Breast epithelium (tissue), 4 donors: ENCODE data around the gene BACE2. TPM values are rescaled to one million over a fixed set of nuclear protein-coding genes. Genes with fewer than 3 reads are reported as not detected.

Experiments used
- DNase-seq, 2 donors: peaks; one replicate each; pipeline ENCODE4 v3.0.0-alpha.2; 2019; ENCODE audit warnings: low spot score in 2 of 2
- H3K27ac ChIP-seq, 2 donors: fragments of 200-600 bp; sonication (generic) in 1 of 2; one replicate each; pipeline ENCODE4 v1.5.1; 2016 to 2019; ENCODE audit warnings: mild to moderate bottlenecking in 1 of 2
- H3K27me3 ChIP-seq, 2 donors: fragments of 200-600 bp; sonication (generic) in 1 of 2; one replicate each; pipeline versions ENCODE4 v1.5.1 to v1.6.0; 2017 to 2019; ENCODE audit warnings: control low read depth in 1 of 2, mild to moderate bottlenecking in 1 of 2
- H3K36me3 ChIP-seq: fragments of 200-600 bp; one replicate; pipeline ENCODE4 v1.5.1; 2019
- H3K4me1 ChIP-seq, 2 donors: fragments of 200-600 bp; sonication (generic); one replicate each; pipeline ENCODE4 v1.5.1; 2016 to 2019; ENCODE audit warnings: control low read depth in 1 of 2
- H3K4me3 ChIP-seq, 3 donors: fragments of 200-600 bp; sonication (generic); 1 replicate in 2 of 3; 2 replicates in 1 of 3; pipeline ENCODE4 v1.5.1; 2016 to 2019; ENCODE audit warnings: mild to moderate bottlenecking in 3 of 3, moderate library complexity in 2 of 3
- H3K9me3 ChIP-seq, 2 donors: fragments of 200-600 bp; sonication (generic) in 1 of 2; one replicate each; pipeline ENCODE4 v1.5.1; 2016 to 2019; ENCODE audit warnings: control low read depth in 1 of 2
- POLR2A ChIP-seq: fragments of 450-650 bp; IDR thresholded peaks from one replicate; pipeline ENCODE4 v1.6.1; 2016; ENCODE audit warnings: antibody characterized with exemption, mild to moderate bottlenecking, moderate library complexity
- POLR2AphosphoS5 ChIP-seq, 3 donors: sonication (generic); formaldehyde crosslinking; IDR thresholded peaks; one replicate each; pipeline ENCODE4 v1.6.1; 2017; ENCODE audit warnings: antibody characterized with exemption in 3 of 3
- intact Hi-C: fragments of 100-400 bp; cut with DNase I; formaldehyde crosslinking; loops from one replicate; pipeline ENCODE4 v1.15.1; 2023; ENCODE audit warnings: low total_unique reads
- total RNA-seq, 3 donors: library from RNA; depleted of rRNA; stranded (reverse); fragments of >200 nt; gene quantifications; one replicate each; pipeline ENCODE4 v1.1.0, GENCODE V29; 2016
- TF ChIP-seq, protein P1 (sequence below), 3 donors: fragments of 450-650 bp; IDR thresholded peaks; one replicate each; pipeline ENCODE4 v1.5.1; 2016 to 2017; ENCODE audit warnings: antibody characterized with exemption in 3 of 3, mild to moderate bottlenecking in 3 of 3, moderate library complexity in 3 of 3

Gene BACE2
- total RNA-seq, 3 donors from 2014 or later = 26.9 to 94.4 (median 67.5) TPM

DNA sequence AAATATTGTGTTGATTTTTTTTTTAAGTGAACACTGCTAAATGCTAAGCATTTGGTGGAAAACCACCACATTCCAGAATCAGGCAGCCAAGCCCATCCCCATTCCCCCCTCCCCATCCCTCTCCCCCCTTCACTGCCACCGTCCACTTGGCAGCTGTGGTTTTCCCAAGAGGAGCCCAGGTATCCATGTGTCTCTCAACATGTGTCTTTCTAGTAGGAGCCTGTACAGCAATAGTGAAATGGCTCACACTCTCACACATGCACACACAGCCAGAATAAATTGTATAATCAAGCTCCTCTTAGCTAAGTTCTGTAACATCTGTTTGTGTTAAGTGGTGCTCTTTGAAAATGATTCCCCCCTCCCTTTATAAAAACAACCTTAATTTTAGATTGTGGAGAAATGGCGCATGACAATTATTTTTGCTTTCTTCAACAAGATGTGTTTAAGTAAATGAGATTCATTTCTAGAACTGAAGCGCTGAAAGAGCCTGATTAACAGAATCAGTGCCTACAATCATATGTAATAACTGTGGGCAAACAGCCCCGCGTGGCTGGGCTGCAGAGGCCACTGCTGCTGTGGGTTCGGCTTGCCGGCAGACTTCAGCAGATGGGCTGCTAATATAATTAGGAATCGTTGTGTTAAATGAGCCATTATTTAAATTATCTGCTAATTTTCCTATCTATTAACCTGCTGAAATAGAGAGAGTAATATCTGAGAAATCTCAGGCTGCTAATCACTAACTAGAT is 43.3 kb downstream of the BACE2 start:
- Histone ChIP-seq H3K27ac (no peak overlapping the region), H3K36me3 (no peaks in the 10 kb centered on the region), H3K4me3 (no peak overlapping the region), H3K4me1 (peaks cover 0 to 2% of the 10 kb centered on the region in 2 donors), H3K27me3 (no peaks in the 10 kb centered on the region), H3K9me3 (no peaks in the 10 kb centered on the region)
- intact Hi-C loops = no loop called here
- DNase-seq = no peak
- TF ChIP-seq POLR2AphosphoS5 (IDR thresholded peaks at IDR 0.05) (no peak), POLR2A (no peak)
- TF ChIP-seq, protein P1, sequence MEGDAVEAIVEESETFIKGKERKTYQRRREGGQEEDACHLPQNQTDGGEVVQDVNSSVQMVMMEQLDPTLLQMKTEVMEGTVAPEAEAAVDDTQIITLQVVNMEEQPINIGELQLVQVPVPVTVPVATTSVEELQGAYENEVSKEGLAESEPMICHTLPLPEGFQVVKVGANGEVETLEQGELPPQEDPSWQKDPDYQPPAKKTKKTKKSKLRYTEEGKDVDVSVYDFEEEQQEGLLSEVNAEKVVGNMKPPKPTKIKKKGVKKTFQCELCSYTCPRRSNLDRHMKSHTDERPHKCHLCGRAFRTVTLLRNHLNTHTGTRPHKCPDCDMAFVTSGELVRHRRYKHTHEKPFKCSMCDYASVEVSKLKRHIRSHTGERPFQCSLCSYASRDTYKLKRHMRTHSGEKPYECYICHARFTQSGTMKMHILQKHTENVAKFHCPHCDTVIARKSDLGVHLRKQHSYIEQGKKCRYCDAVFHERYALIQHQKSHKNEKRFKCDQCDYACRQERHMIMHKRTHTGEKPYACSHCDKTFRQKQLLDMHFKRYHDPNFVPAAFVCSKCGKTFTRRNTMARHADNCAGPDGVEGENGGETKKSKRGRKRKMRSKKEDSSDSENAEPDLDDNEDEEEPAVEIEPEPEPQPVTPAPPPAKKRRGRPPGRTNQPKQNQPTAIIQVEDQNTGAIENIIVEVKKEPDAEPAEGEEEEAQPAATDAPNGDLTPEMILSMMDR (IDR thresholded peaks at IDR 0.05) = no peak

DNA sequence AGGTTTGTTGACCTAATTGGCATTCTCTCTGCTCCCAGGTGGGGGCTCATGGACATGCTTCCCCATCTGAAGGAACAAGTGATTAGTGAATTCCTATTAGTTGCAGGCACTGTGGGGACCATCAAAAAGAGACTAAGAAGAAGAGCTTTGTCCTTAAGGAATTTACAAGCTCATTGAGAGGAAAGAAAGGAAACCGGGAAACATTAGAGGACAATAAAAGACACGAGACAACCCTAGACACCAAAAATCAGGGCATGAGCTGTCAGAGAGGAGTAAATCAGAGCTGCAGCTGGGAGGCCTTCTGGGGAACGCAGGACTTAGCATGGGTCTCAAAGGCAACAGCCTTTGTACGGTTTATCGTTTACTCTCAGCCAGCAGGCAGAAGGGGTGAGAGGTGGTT is 45.1 kb downstream of the BACE2 start:
- Histone ChIP-seq H3K36me3 (no peaks in the 10 kb centered on the region), H3K4me3 (no peak overlapping the region), H3K4me1 (peaks cover 0 to under 1% of the 10 kb centered on the region in 2 donors), H3K9me3 (no peaks in the 10 kb centered on the region), H3K27me3 (no peaks in the 10 kb centered on the region), H3K27ac (no peak overlapping the region)
- intact Hi-C loops = no loop called here
- TF ChIP-seq POLR2A (no peak), POLR2AphosphoS5 (IDR thresholded peaks at IDR 0.05) (no peak)
- no peak for DNase-seq

DNA sequence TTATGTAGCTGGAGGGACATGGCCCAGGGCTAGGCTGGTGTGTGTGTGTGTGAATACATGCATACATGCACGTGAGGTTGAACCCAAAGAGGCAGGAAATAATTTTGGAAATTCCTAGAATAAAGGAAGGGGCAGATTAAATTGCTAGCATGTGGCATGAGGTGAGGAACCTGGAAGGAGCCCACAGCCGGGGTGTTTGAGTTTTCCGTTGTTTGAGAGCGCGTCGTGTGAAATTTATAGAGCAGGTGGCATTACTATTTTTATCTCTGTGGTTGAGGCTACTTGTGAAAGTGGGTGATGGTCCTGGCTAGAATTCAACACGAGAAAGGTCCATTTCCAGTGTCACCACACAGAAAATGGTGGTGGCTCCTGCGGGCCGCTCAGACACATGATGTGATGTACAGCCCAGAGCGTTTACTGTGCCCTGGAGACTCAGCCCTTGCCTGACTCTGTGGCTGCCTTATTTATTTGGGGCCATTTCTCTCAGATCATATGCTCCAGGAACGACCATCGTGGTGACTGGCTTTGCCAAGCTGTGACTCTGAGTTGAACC is 48.0 kb downstream of the BACE2 start:
- H3K9me3 ChIP-seq = no peaks in the 10 kb centered on the region
- no peaks in the 10 kb centered on the region for H3K4me1 ChIP-seq
- no peak for DNase-seq
- H3K27me3 ChIP-seq = no peaks in the 10 kb centered on the region
- TF ChIP-seq POLR2A (no peak), POLR2AphosphoS5 (IDR thresholded peaks at IDR 0.05) (no peak)
- TF ChIP-seq, protein P1 (IDR thresholded peaks at IDR 0.05) = no peak
- intact Hi-C loops = no loop called here
- H3K27ac ChIP-seq = no peak overlapping the region
- no peak overlapping the region for H3K4me3 ChIP-seq
- H3K36me3 ChIP-seq = no peaks in the 10 kb centered on the region

DNA sequence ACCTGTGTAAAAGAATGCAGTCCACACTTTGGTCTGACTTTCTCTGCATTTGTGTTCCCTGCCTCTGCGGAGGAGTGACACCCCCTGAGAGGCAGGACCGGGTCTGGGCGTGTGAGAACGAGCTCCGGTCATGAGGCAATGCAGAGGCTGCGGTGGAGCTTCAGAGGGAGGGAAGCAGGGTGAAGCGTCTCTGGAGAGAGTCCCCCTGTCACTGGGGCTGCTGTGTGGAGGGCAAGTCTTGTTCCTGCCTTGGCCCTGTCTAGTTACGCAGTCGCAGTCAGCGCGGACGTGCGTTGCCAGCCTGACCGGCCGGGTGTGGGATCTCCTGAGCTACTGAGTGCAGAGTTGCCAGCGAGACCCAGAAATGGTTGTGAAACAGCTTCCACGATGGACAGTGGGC is 48.5 kb downstream of the BACE2 start:
- no peaks in the 10 kb centered on the region for H3K4me1 ChIP-seq
- no peak overlapping the region for H3K27ac ChIP-seq
- TF ChIP-seq POLR2A (no peak), POLR2AphosphoS5 (IDR thresholded peaks at IDR 0.05) (no peak)
- TF ChIP-seq, protein P1 (IDR thresholded peaks at IDR 0.05) = no peak
- no peaks in the 10 kb centered on the region for H3K27me3 ChIP-seq
- no peaks in the 10 kb centered on the region for H3K36me3 ChIP-seq
- no peaks in the 10 kb centered on the region for H3K9me3 ChIP-seq
- DNase-seq = no peak
- H3K4me3 ChIP-seq = no peak overlapping the region
- intact Hi-C loops = no loop called here

DNA sequence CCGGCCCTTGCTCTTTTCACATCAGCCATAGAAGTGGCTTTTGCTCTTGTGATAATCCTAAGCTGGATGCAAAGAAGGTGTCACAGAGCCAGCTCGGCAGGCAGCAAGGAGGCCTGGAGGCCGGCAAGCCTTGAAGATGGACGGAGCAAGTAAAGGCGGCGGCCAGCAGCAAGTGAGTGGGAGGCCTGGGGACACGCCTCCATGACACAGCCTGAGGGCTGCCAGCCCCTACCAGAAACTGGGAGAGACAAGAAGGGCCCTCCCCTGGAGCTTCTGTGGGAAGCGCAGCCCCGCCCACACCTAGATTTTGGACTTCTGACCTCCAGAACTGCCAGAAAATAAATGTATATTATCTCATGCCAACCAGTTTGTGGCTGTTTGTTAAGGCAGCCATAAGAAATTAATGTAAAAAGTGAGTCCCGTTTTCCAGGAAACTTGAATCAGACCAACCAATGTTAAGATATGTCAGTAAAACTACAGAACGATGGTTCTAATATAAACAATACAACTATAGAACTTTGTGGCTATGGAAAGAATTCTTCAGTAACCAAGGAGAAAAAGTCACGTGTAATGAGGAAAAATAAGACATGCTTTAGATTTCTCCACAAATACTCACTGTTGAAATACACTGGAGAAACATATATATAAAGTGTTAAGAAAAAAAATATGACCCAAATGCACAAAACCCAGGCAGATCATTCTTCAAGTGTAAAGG is 49.9 kb downstream of the BACE2 start:
- Histone ChIP-seq H3K27me3 (no peaks in the 10 kb centered on the region), H3K4me3 (no peak overlapping the region), H3K27ac (peak overlapping the region in 1 of 2 donors; percentile 28), H3K4me1 (no peaks in the 10 kb centered on the region), H3K9me3 (no peaks in the 10 kb centered on the region), H3K36me3 (no peaks in the 10 kb centered on the region)
- TF ChIP-seq POLR2AphosphoS5 (IDR thresholded peaks at IDR 0.05) (no peak), POLR2A (no peak)
- TF ChIP-seq, protein P1 (IDR thresholded peaks at IDR 0.05) = no peak
- no peak for DNase-seq
- intact Hi-C loops = no loop called here
